Colonic mucosa (tissue), 4 donors: ENCODE data around the gene FSHR. TPM values are rescaled to one million over a fixed set of nuclear protein-coding genes. Genes with fewer than 3 reads are reported as not detected.

Experiments used
- DNase-seq: peaks from one replicate; pipeline ENCODE4 v3.0.0-alpha.2; 2020
- H3K27ac ChIP-seq: fragments of 200-600 bp; one replicate; pipeline ENCODE4 v1.8.0; 2021
- H3K27me3 ChIP-seq: fragments of 200-600 bp; one replicate; pipeline ENCODE4 v1.8.0; 2021
- H3K36me3 ChIP-seq: fragments of 200-600 bp; one replicate; pipeline ENCODE4 v1.8.0; 2021
- H3K4me1 ChIP-seq: fragments of 200-600 bp; one replicate; pipeline ENCODE4 v1.8.0; 2021; ENCODE audit warnings: mild to moderate bottlenecking
- H3K4me3 ChIP-seq: fragments of 200-600 bp; one replicate; pipeline ENCODE4 v1.8.0; 2021
- H3K9ac ChIP-seq, 2 donors: one replicate each; pipeline ENCODE4 v1.7.0; 2013; ENCODE audit warnings: control low read depth in 2 of 2, low read depth in 2 of 2, low read length in 2 of 2
- H3K9me3 ChIP-seq: fragments of 200-600 bp; one replicate; pipeline ENCODE4 v1.8.0; 2021
- intact Hi-C: fragments of 100-400 bp; cut with DNase I; formaldehyde crosslinking; loops from one replicate; pipeline ENCODE4 v1.14.1; 2022
- total RNA-seq, 2 donors: library from RNA; stranded (reverse); fragmentation: NEBNext Ultra II Directional in 1 of 2; extraction: Animal tissue kit (Norgen Biotek cat#: 25700) in 1 of 2; gene quantifications; one replicate each; pipeline ENCODE4 v1.2.1, GENCODE V29; 2021
- TF ChIP-seq, protein P1 (sequence below): fragments of 200-600 bp; IDR thresholded peaks from one replicate; pipeline ENCODE4 v1.8.0; 2022; ENCODE audit warnings: antibody characterized with exemption, mild to moderate bottlenecking
- donor health status: healthy.
- donor health status: DM: no; HTN: no; CAD: no.
- donor health status: DM: no; HTN: no; CAD: no.

FSHR gene
- total RNA-seq, 2 donors from 2014 or later: not detected

DNA sequence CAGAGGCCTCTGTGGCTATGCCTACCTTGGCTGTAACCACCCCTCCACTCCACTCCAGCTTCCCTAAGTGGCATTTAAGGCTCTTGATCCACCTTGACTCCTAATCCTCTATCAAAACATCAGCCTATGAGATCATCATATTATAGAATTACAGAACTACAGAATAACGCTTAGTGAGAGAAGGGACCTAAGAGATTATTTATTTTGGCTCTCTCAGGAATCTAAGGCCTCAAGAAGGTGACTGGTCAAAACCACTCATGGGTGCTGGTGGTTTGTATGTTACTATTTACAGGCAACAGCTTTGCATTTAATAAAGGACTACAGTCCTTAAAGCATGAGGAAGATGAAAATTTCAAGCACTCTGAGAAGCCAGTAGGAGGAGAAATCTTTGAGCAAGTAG is 118.8 kb downstream of the FSHR start:
- no peak overlapping the region for H3K9ac ChIP-seq
- H3K4me3 ChIP-seq: no peak overlapping the region
- no peaks in the 10 kb centered on the region for H3K36me3 ChIP-seq
- intact Hi-C loops: no loop called here
- H3K9me3 ChIP-seq: no peaks in the 10 kb centered on the region
- no peaks in the 10 kb centered on the region for H3K27me3 ChIP-seq
- no peak overlapping the region for H3K27ac ChIP-seq
- TF ChIP-seq, protein P1, sequence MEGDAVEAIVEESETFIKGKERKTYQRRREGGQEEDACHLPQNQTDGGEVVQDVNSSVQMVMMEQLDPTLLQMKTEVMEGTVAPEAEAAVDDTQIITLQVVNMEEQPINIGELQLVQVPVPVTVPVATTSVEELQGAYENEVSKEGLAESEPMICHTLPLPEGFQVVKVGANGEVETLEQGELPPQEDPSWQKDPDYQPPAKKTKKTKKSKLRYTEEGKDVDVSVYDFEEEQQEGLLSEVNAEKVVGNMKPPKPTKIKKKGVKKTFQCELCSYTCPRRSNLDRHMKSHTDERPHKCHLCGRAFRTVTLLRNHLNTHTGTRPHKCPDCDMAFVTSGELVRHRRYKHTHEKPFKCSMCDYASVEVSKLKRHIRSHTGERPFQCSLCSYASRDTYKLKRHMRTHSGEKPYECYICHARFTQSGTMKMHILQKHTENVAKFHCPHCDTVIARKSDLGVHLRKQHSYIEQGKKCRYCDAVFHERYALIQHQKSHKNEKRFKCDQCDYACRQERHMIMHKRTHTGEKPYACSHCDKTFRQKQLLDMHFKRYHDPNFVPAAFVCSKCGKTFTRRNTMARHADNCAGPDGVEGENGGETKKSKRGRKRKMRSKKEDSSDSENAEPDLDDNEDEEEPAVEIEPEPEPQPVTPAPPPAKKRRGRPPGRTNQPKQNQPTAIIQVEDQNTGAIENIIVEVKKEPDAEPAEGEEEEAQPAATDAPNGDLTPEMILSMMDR: no peak
- DNase-seq: no peak
- H3K4me1 ChIP-seq: no peaks in the 10 kb centered on the region

DNA sequence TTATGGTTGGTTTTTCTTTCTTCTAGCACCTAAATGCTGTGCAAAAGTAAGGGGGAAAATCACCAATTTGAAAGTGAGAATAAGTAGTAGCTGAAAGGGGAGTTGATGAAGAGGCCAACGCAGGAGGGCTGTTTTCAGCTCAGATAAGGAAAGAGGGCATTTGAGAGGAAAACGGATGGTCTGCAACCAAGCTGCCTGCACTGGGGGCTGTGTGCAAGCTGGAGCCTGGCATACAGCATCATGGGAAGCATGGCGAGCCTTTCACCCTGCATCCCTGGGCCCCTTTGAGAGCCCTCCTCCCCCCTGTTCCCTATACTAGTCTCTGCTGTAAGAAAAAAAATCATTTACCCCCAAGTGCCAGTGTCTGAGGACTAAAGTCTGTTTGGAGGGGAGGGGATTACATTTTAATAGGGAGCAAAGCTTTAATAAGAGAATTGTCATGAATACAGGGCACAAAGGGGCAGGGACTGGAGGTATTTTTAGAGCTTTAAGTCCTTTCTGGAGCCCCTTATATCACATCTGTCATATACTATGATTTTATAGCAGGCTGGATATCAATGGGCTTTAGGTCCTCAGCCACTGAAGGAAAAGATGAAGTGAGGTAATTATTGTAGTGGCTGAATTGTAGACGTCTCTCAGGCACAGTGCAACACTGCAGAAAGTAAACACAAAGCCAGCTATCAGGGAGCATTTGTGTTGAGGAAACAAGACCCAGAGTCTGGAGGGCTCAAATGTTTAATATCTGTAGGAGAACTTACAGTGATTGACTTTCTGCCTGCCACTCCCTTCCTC is 120.7 kb downstream of the FSHR start:
- DNase-seq: no peak
- no peaks in the 10 kb centered on the region for H3K27me3 ChIP-seq
- no peaks in the 10 kb centered on the region for H3K4me1 ChIP-seq
- no peaks in the 10 kb centered on the region for H3K36me3 ChIP-seq
- no peaks in the 10 kb centered on the region for H3K9me3 ChIP-seq
- TF ChIP-seq, protein P1: no peak
- H3K4me3 ChIP-seq: no peak overlapping the region
- intact Hi-C loops: no loop called here
- no peak overlapping the region for H3K9ac ChIP-seq
- H3K27ac ChIP-seq: no peak overlapping the region

DNA sequence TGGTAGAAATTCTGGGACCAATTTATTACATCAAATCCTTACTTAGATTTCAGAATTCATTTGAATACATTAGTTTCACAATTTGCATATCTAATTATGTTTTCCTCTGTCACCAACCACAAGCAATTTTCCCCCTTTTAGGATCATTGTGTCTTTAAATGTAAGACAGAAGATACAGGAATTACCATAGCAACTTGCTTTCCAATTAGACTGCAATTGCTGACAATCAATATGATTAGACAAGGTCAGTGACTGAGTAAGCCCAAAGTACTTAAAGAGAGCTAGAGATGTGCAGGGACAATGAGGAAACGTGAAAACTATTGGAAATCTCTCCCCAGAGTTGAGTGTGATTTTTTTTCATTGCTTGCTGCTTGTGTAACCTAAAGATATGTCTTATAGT is 121.4 kb downstream of the FSHR start:
- no peaks in the 10 kb centered on the region for H3K4me1 ChIP-seq
- DNase-seq: no peak
- no peak overlapping the region for H3K4me3 ChIP-seq
- TF ChIP-seq, protein P1: no peak
- no peaks in the 10 kb centered on the region for H3K27me3 ChIP-seq
- intact Hi-C loops: no loop called here
- H3K36me3 ChIP-seq: no peaks in the 10 kb centered on the region
- no peak overlapping the region for H3K27ac ChIP-seq
- H3K9ac ChIP-seq: no peak overlapping the region
- H3K9me3 ChIP-seq: no peaks in the 10 kb centered on the region

DNA sequence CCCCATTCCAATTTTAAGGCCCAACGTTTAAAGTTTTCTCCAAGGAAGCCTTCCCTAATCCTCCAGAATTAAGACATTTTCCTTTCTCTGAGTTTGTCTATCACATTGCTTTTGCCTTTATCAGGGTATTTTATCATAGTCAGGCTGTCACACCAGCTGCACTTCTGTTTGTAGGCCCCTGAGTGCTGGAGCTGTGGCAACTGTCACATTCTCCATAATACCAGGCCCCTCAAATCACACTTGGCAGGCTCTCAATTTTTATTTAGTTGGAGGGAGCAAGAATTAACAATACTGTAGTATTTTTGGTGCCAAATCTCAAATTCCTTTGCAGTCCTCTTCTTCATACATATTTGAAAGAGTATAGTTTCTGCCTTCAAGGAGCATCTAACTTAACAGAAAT is 122.2 kb downstream of the FSHR start:
- intact Hi-C loops: no loop called here
- Histone ChIP-seq H3K27me3 (no peaks in the 10 kb centered on the region), H3K4me1 (no peaks in the 10 kb centered on the region), H3K9ac (no peak overlapping the region), H3K9me3 (no peaks in the 10 kb centered on the region), H3K36me3 (no peaks in the 10 kb centered on the region), H3K4me3 (no peak overlapping the region), H3K27ac (no peak overlapping the region)
- DNase-seq: no peak
- TF ChIP-seq, protein P1: no peak

DNA sequence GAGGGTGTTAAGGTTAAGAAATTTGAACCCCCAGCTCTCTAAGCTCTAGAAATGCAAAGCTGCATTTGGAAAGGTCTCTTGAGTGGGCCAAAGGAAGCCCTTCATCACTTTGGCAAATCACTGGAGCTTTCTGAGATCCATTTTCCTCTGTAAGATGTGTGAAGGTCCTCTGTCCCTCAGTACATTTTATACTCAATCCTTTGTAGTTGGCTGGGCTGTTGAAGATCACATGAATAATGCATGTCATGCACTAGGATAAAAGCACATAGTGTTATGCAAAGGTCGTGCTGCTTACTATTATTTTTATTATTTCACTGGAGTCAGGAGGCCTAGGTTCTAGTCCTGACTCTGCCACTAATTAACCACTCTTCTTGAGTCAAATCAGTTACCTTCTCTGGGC is 124.9 kb downstream of the FSHR start:
- DNase-seq: no peak
- Histone ChIP-seq H3K4me1 (no peaks in the 10 kb centered on the region), H3K9ac (no peak overlapping the region), H3K27ac (no peak overlapping the region), H3K36me3 (no peaks in the 10 kb centered on the region), H3K9me3 (no peaks in the 10 kb centered on the region), H3K4me3 (no peak overlapping the region), H3K27me3 (no peaks in the 10 kb centered on the region)
- intact Hi-C loops: no loop called here
- TF ChIP-seq, protein P1: no peak
